Endothelial cell of umbilical vein (primary cell): ENCODE data around the gene TMEM26. TPM values are rescaled to one million over a fixed set of nuclear protein-coding genes. Genes with fewer than 3 reads are reported as not detected.

Experiments
- BruUV-seq: library from RNA; stranded (reverse); fragments of 400-500 nt; replicated peaks from 2 replicates; lab custom pipeline; 2021; lab: Mats Ljungman, UMichigan
- CTCF ChIA-PET: fragments of 300-600, 350-600 bp; sonication (Branson Sonifier 250); formaldehyde crosslinking; loops from one replicate; lab custom pipeline; 2021; ENCODE audit warnings: antibody characterized with exemption, inconsistent platforms; lab: Charles Lee
- POLR2A ChIA-PET: fragments of 300-600, 350-600 bp; sonication (Branson Sonifier 250); formaldehyde crosslinking; loops from one replicate; lab custom pipeline; 2021; ENCODE audit warnings: antibody characterized with exemption, inconsistent platforms; lab: Charles Lee
- DNase-seq: peaks from one replicate; pipeline ENCODE4 v3.0.0-alpha.2; 2011; ENCODE audit warnings: low read depth, low spot score
- FAIRE-seq: peaks from 2 replicates; lab custom pipeline; 2011; peaks lifted over from hg19 to GRCh38; lab: Jason Lieb, UNC
- H2AFZ ChIP-seq: 2 replicates; pipeline ENCODE4 v1.6.0; 2012; ENCODE audit warnings: low read depth, low read length, control low read depth, inconsistent platforms
- H3K27ac ChIP-seq: 2 replicates; pipeline ENCODE4 v1.5.1; 2011; ENCODE audit warnings: low read depth, mild to moderate bottlenecking, control low read depth, low read length, moderate library complexity; ENCODE audit not compliant: insufficient read depth
- H3K27me3 ChIP-seq, 2 experiments: 2 replicates each; pipeline versions ENCODE4 v1.6.0 to v1.6.1; 2011; ENCODE audit warnings: low read length in 2 of 2, mixed read lengths in 1 of 2; ENCODE audit not compliant: control insufficient read depth in 2 of 2, insufficient read depth in 2 of 2
- H3K36me3 ChIP-seq, 2 experiments: 2 replicates in 1 of 2; 3 replicates in 1 of 2; pipeline ENCODE4 v1.5.1; 2011; ENCODE audit warnings: low read length in 2 of 2, mild to moderate bottlenecking in 1 of 2, moderate library complexity in 1 of 2; ENCODE audit not compliant: control insufficient read depth in 2 of 2, insufficient read depth in 2 of 2; ENCODE audit errors: extremely low read depth in 1 of 2
- H3K4me1 ChIP-seq: 3 replicates; pipeline ENCODE4 v1.5.1; 2011; ENCODE audit warnings: mild to moderate bottlenecking, low read length; ENCODE audit not compliant: control insufficient read depth, insufficient read depth; ENCODE audit errors: extremely low read depth
- H3K4me2 ChIP-seq: 2 replicates; pipeline ENCODE4 v1.6.1; 2011; ENCODE audit warnings: low read length, control low read depth, mixed read lengths; ENCODE audit not compliant: insufficient read depth
- H3K4me3 ChIP-seq, 3 experiments: fragments of 200-600 bp in 1 of 3; sonication (generic), shearing (Covaris generic) in 1 of 3; replicated peaks in 1 of 3; 2 replicates each; pipeline ENCODE4 v1.5.1; 2011 to 2016; ENCODE audit warnings: control low read depth in 3 of 3, low read length in 3 of 3, mild to moderate bottlenecking in 2 of 3, inconsistent platforms in 1 of 3, low read depth in 1 of 3, moderate library complexity in 1 of 3; ENCODE audit not compliant: insufficient read depth in 1 of 3
- H3K79me2 ChIP-seq: 2 replicates; pipeline ENCODE4 v1.6.0; 2012; ENCODE audit warnings: low read length, inconsistent platforms; ENCODE audit not compliant: control insufficient read depth, insufficient read depth
- H3K9ac ChIP-seq: replicated peaks from 2 replicates; pipeline ENCODE3; 2011; ENCODE audit warnings: low read length, control low read depth; ENCODE audit not compliant: insufficient read depth; ENCODE audit errors: extremely low read depth
- H3K9me1 ChIP-seq: replicated peaks from 3 replicates; pipeline ENCODE4 v1.6.0; 2011; ENCODE audit warnings: mild to moderate bottlenecking, low read length; ENCODE audit not compliant: control insufficient read depth, insufficient read depth; ENCODE audit errors: extremely low read depth
- H3K9me3 ChIP-seq: replicated peaks from 2 replicates; pipeline ENCODE4 v1.5.1; 2012; ENCODE audit warnings: low read length, inconsistent platforms; ENCODE audit not compliant: control insufficient read depth, insufficient read depth
- H4K20me1 ChIP-seq: replicated peaks from 2 replicates; pipeline ENCODE3; 2011; ENCODE audit warnings: mild to moderate bottlenecking, low read length; ENCODE audit not compliant: control insufficient read depth, insufficient read depth; ENCODE audit errors: extremely low read depth
- CTCF ChIP-seq, 2 donors: IDR thresholded peaks; 1 replicate in 1 of 2; 2 replicates in 1 of 2; pipeline ENCODE4 v1.5.1; 2011; ENCODE audit warnings: low read length in 2 of 2, mild to moderate bottlenecking in 2 of 2, moderate library complexity in 2 of 2, control low read depth in 1 of 2, inconsistent platforms in 1 of 2, low read depth in 1 of 2; ENCODE audit not compliant: insufficient read depth in 1 of 2; ENCODE audit errors: extremely low read depth in 1 of 2
- FOS ChIP-seq: IDR thresholded peaks from 2 replicates; pipeline ENCODE4 v1.6.1; 2011; ENCODE audit warnings: mild to moderate bottlenecking, low read length, moderate library complexity, borderline replicate concordance; ENCODE audit not compliant: insufficient read depth
- GATA2 ChIP-seq: IDR thresholded peaks from 2 replicates; pipeline ENCODE4 v1.7.0; 2011; ENCODE audit warnings: low read depth, mild to moderate bottlenecking, moderate library complexity, mixed read lengths, low read length; ENCODE audit not compliant: insufficient read length, insufficient read depth
- JUN ChIP-seq: IDR thresholded peaks from 2 replicates; pipeline ENCODE4 v1.6.1; 2011; ENCODE audit warnings: borderline replicate concordance, low read depth; ENCODE audit not compliant: insufficient read length, insufficient read depth
- MAX ChIP-seq: IDR thresholded peaks from 2 replicates; pipeline ENCODE4 v1.6.1; 2011; ENCODE audit not compliant: insufficient read depth, insufficient read length
- POLR2A ChIP-seq: IDR thresholded peaks from 2 replicates; pipeline ENCODE4 v1.6.1; 2012; ENCODE audit warnings: low read depth, mild to moderate bottlenecking, control low read depth, low read length
- POLR2AphosphoS5 ChIP-seq: IDR thresholded peaks from 2 replicates; pipeline ENCODE4 v1.6.1; 2012; ENCODE audit warnings: low read depth, mild to moderate bottlenecking, control low read depth, low read length, moderate library complexity; ENCODE audit not compliant: insufficient read depth
- dilution Hi-C: fragments of 300-500 bp; cut with MboI; formaldehyde crosslinking; loops from one replicate; pipeline ENCODE4 v1.15.0; 2019; ENCODE audit warnings: low sequenced_read_pairs; ENCODE audit not compliant: extremely low pct_ligation_motif_present
- intact Hi-C: fragments of 100-400 bp; cut with micrococcal nuclease; formaldehyde crosslinking; loops from one replicate; pipeline ENCODE4 v1.10.0; 2022
- polyA plus RNA-seq, 4 experiments: library from polyadenylated mRNA; depleted of rRNA in 3 of 4; stranded (reverse) in 3 of 4; unstranded in 1 of 4; fragments of >200 nt; gene quantifications; 2 replicates each; pipeline versions ENCODE4 v1.2.1 to v1.2.3, GENCODE V29; 2011 to 2012; ENCODE audit warnings: missing spikeins in 1 of 4
- total RNA-seq: library from RNA; stranded (reverse); gene quantifications from 2 replicates; pipeline ENCODE4 v1.2.3, GENCODE V29; 2021

Gene TMEM26
- total and polyA plus RNA-seq, 2 donors (not counting 3 experiments of a cell fraction or from before 2014, with no cell fraction given), result 0.07 to 0.27 TPM

GRCh38 chr10:61492364-61492995 is 39.3 kb upstream of the TMEM26 start:
- Histone ChIP-seq H3K4me1 (no peaks in the 10 kb centered on the region), H3K4me3 (no peak overlapping the region), H3K9ac (no peak overlapping the region), H3K27ac (no peak overlapping the region), H3K36me3 (no peaks in the 10 kb centered on the region), H2AFZ (no peak overlapping the region), H3K9me3 (no peaks in the 10 kb centered on the region), H3K9me1 (no peaks in the 10 kb centered on the region), H3K79me2 (no peaks in the 10 kb centered on the region), H3K4me2 (no peak overlapping the region), H4K20me1 (no peaks in the 10 kb centered on the region), H3K27me3 (no peaks in the 10 kb centered on the region)
- DNase-seq (no peak), FAIRE-seq (no peak)
- ChIA-PET CTCF (no interaction called here), POLR2A (no interaction called here)
- no TSS peak for BruUV-seq
- intact Hi-C loops, result no loop called here
- dilution Hi-C loops, result no loop called here
- TF ChIP-seq CTCF (IDR thresholded peaks at IDR 0.05; ENCODE audit: extremely low read depth in 1 of 2, insufficient read depth in 1 of 2, low read depth in 1 of 2, low read length in 2 of 2), result no peak
- TF ChIP-seq POLR2A, result no peak
- no peak for TF ChIP-seq MAX
- no peak for TF ChIP-seq POLR2AphosphoS5

- intact Hi-C loops, result loop anchor here (1.0 to 5.0 kb wide), 3 partner anchors 22 to 105 kb away; partner anchors contain the start of gene TMEM26
- Histone ChIP-seq H3K4me2 (no peak overlapping the region), H3K36me3 (no peaks in the 10 kb centered on the region), H2AFZ (no peak overlapping the region), H3K4me3 (no peak overlapping the region), H3K9ac (no peak overlapping the region), H3K27ac (no peak overlapping the region), H3K9me3 (no peaks in the 10 kb centered on the region), H3K79me2 (no peaks in the 10 kb centered on the region), H4K20me1 (no peaks in the 10 kb centered on the region), H3K4me1 (peaks cover 9% of the 10 kb centered on the region), H3K27me3 (no peaks in the 10 kb centered on the region), H3K9me1 (no peaks in the 10 kb centered on the region)
- dilution Hi-C loops, result no loop called here
- peak; percentile 55 for FAIRE-seq
- ChIA-PET CTCF (interaction anchor here (1.1 to 1.4 kb wide), 2 partner anchors 9 to 10 kb away, joined by 4 to 6 read pairs; no protein-coding TSS in a partner anchor), POLR2A (no interaction called here)
- TF ChIP-seq CTCF (IDR thresholded peaks at IDR 0.05; ENCODE audit: extremely low read depth in 1 of 2, insufficient read depth in 1 of 2, low read depth in 1 of 2, low read length in 2 of 2) (no peak), FOS (peak; percentile 88), POLR2A (no peak), MAX (no peak), JUN (peak; percentile 76), GATA2 (peak; percentile 48)
- BruUV-seq, result no TSS peak
- DNase-seq, result peak; percentile 56
Observed at GRCh38 chr10:61487506-61487905, 34.3 kb upstream of the TMEM26 start.
